B cell (primary cell): ENCODE data around the gene ACAD10. TPM values are rescaled to one million over a fixed set of nuclear protein-coding genes. Genes with fewer than 3 reads are reported as not detected.

Experiments
- ATAC-seq: fragments of 200-7000 bp; cut with Tn5 transposase; one replicate; pipeline ENCODE4 v1.10.0; 2021; ENCODE audit warnings: low read depth, mild to moderate bottlenecking, moderate number of reproducible peaks, moderate library complexity
- CTCF ChIA-PET: fragments of 350-600 bp; sonication (Branson Sonifier 250); formaldehyde crosslinking; loops from one replicate; lab custom pipeline; 2021; ENCODE audit warnings: antibody characterized with exemption, inconsistent platforms; lab: Charles Lee
- POLR2A ChIA-PET: fragments of 350-600 bp; sonication (Branson Sonifier 250); formaldehyde crosslinking; loops from one replicate; lab custom pipeline; 2021; ENCODE audit warnings: antibody characterized with exemption; lab: Charles Lee
- DNase-seq: peaks from one replicate; pipeline ENCODE4 v3.0.0; 2013
- H2AFZ ChIP-seq: 2 replicates; pipeline ENCODE4 v1.6.1; 2012; ENCODE audit warnings: mild to moderate bottlenecking, low read depth, low read length; ENCODE audit not compliant: insufficient read depth, poor library complexity, severe bottlenecking
- H3K27ac ChIP-seq, 2 donors: 1 replicate in 1 of 2; 2 replicates in 1 of 2; pipeline ENCODE4 v1.5.1; 2012 to 2013; ENCODE audit warnings: low read length in 2 of 2, mild to moderate bottlenecking in 2 of 2, moderate library complexity in 1 of 2
- H3K27me3 ChIP-seq, 4 experiments: fragments of 200-600 bp in 1 of 4; sonication (generic) in 1 of 4; replicated peaks in 1 of 4; 1 replicate in 2 of 4; 2 replicates in 2 of 4; pipeline versions ENCODE4 v1.6.1 to v1.7.0; 2013 to 2016; ENCODE audit warnings: low read length in 3 of 4, mild to moderate bottlenecking in 2 of 4, mixed read lengths in 1 of 4, moderate library complexity in 1 of 4; ENCODE audit not compliant: insufficient read depth in 4 of 4, control insufficient read depth in 3 of 4; ENCODE audit errors: control extremely low read depth in 1 of 4
- H3K36me3 ChIP-seq, 2 experiments: replicated peaks in 1 of 2; 1 replicate in 1 of 2; 2 replicates in 1 of 2; pipeline versions ENCODE4 v1.6.1 to v1.7.1; 2013; ENCODE audit warnings: low read length in 1 of 2; ENCODE audit not compliant: insufficient read depth in 2 of 2, control insufficient read depth in 1 of 2; ENCODE audit errors: control extremely low read depth in 1 of 2, extremely low read depth in 1 of 2
- H3K4me1 ChIP-seq, 2 donors: fragments of 200-600 bp in 1 of 2; sonication (generic) in 1 of 2; 1 replicate in 1 of 2; 2 replicates in 1 of 2; pipeline versions ENCODE4 v1.5.1 to v1.6.1; 2013 to 2017; ENCODE audit warnings: low read length in 2 of 2; ENCODE audit not compliant: control insufficient read depth in 2 of 2, insufficient read depth in 2 of 2
- H3K4me2 ChIP-seq: replicated peaks from 2 replicates; pipeline ENCODE3; 2012; ENCODE audit warnings: mild to moderate bottlenecking, low read depth, low read length; ENCODE audit not compliant: poor library complexity, severe bottlenecking
- H3K4me3 ChIP-seq, 5 experiments: fragments of 200-600 bp in 1 of 5; sonication (generic) in 1 of 5; 1 replicate in 3 of 5; 2 replicates in 2 of 5; pipeline versions ENCODE4 v1.5.1 to v1.7.0; 2011 to 2016; ENCODE audit warnings: low read length in 4 of 5, mild to moderate bottlenecking in 4 of 5, low read depth in 2 of 5, control low read depth in 1 of 5, moderate library complexity in 1 of 5; ENCODE audit not compliant: insufficient read depth in 1 of 5; ENCODE audit errors: control extremely low read depth in 1 of 5, extremely low read depth in 1 of 5
- H3K79me2 ChIP-seq: fragments of 200-600 bp; sonication (generic); one replicate; pipeline ENCODE4 v1.6.0; 2016; ENCODE audit warnings: low read length; ENCODE audit not compliant: control insufficient read depth, insufficient read depth
- H3K9ac ChIP-seq: fragments of 200-600 bp; sonication (generic); 2 replicates; pipeline ENCODE4 v1.6.1; 2017; ENCODE audit warnings: mild to moderate bottlenecking, low read length, moderate library complexity
- H3K9me3 ChIP-seq, 3 donors: one replicate each; pipeline versions ENCODE4 v1.6.1 to v1.7.1; 2013; ENCODE audit warnings: low read length in 2 of 3; ENCODE audit not compliant: control insufficient read depth in 2 of 3, insufficient read depth in 1 of 3; ENCODE audit errors: control extremely low read depth in 1 of 3
- H4K20me1 ChIP-seq: 2 replicates; pipeline ENCODE4 v1.6.0; 2012; ENCODE audit warnings: mild to moderate bottlenecking, low read length; ENCODE audit not compliant: insufficient read depth, control insufficient read depth, poor library complexity, severe bottlenecking
- H3K27ac Mint-ChIP-seq: one replicate; pipeline ENCODE4 v1.8.0; 2021; ENCODE audit warnings: mixed read lengths
- H3K27me3 Mint-ChIP-seq: one replicate; pipeline ENCODE4 v1.8.0; 2021; ENCODE audit warnings: mixed read lengths
- H3K4me1 Mint-ChIP-seq: one replicate; pipeline ENCODE4 v1.8.0; 2021; ENCODE audit warnings: mixed read lengths
- H3K4me3 Mint-ChIP-seq: one replicate; pipeline ENCODE4 v1.8.0; 2021; ENCODE audit warnings: mixed read lengths
- H3K9me3 Mint-ChIP-seq: one replicate; pipeline ENCODE4 v1.8.0; 2022; ENCODE audit warnings: mixed read lengths; ENCODE audit not compliant: insufficient read depth
- EZH2 ChIP-seq: IDR thresholded peaks from 2 replicates; pipeline ENCODE4 v1.6.1; 2012; ENCODE audit warnings: borderline replicate concordance, low read depth, mild to moderate bottlenecking, moderate library complexity, low read length; ENCODE audit not compliant: insufficient read depth, poor library complexity, severe bottlenecking
- WGBS: methylation state at CpG from one replicate; pipeline ENCODE4 v1.1.5; 2013; ENCODE audit warnings: missing lambda C conversion rate; ENCODE audit not compliant: insufficient coverage; 5-methylcytosine and 5-hydroxymethylcytosine counted together
- intact Hi-C: fragments of 100-400 bp; cut with micrococcal nuclease; formaldehyde crosslinking; loops from one replicate; pipeline ENCODE4 v1.10.0; 2022
- polyA plus RNA-seq: library from polyadenylated mRNA; depleted of rRNA; stranded (reverse); fragments of >200 nt; gene quantifications from 2 replicates; pipeline ENCODE4 v1.2.3, GENCODE V29; 2012
- total RNA-seq, 2 donors: library from RNA; stranded (reverse); fragments of 120-200 nt in 1 of 2; gene quantifications; 1 replicate in 1 of 2; 2 replicates in 1 of 2; pipeline versions ENCODE4 v1.2.3 to v1.2.4, GENCODE V29; 2013 to 2022
- TF ChIP-seq, protein P1 (sequence below): fragments of 200-600 bp; IDR thresholded peaks from one replicate; pipeline ENCODE4 v1.8.0; 2022; ENCODE audit warnings: antibody characterized with exemption, mild to moderate bottlenecking

ACAD10 gene
- total and polyA plus RNA-seq, 2 donors (not counting 1 experiment from before 2014, with no cell fraction given), result 38.1 to 48.6 TPM

DNA sequence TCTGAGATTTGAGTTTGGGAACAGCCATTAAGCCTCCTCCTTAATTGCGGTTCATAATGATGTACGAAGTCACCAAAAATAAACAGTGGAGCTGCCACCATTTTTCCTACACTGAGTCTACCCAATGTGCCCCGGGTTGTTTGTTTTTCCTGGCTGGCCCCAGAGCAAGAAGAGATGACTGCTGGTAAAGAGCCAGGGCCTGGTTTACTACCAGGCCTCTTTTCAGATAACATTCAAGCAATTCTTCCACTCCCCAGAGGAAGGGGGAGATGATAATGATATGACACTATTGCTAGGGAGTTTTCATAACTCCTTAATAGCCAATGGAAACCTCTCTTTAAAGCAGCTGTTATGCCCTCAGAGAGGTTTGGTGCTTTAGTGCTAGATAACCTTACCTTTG lies 42.4 kb upstream of the ACAD10 start:
- ATAC-seq (no peak), DNase-seq (no peak)
- 100% methylated on average over 2 of the region's 3 CpGs for WGBS
- H3K9me3 Mint-ChIP-seq, result no peaks in the 10 kb centered on the region
- Histone ChIP-seq H3K27me3 (no peaks in the 10 kb centered on the region), H3K4me2 (no peak overlapping the region), H3K36me3 (peaks cover 14 to 59% of the 10 kb centered on the region in 2 experiments), H3K4me3 (no peak overlapping the region), H3K9ac (no peak overlapping the region), H2AFZ (no peak overlapping the region), H3K27ac (no peak overlapping the region), H3K4me1 (no peaks in the 10 kb centered on the region), H4K20me1 (no peaks in the 10 kb centered on the region), H3K9me3 (no peaks in the 10 kb centered on the region), H3K79me2 (no peaks in the 10 kb centered on the region)
- ChIA-PET CTCF (no interaction called here), POLR2A (no interaction called here)
- no peaks in the 10 kb centered on the region for H3K4me1 Mint-ChIP-seq
- intact Hi-C loops, result no loop called here
- no peaks in the 10 kb centered on the region for H3K27me3 Mint-ChIP-seq
- no peak overlapping the region for H3K27ac Mint-ChIP-seq
- H3K4me3 Mint-ChIP-seq, result no peak overlapping the region
- TF ChIP-seq EZH2, result no peak
- TF ChIP-seq, protein P1, sequence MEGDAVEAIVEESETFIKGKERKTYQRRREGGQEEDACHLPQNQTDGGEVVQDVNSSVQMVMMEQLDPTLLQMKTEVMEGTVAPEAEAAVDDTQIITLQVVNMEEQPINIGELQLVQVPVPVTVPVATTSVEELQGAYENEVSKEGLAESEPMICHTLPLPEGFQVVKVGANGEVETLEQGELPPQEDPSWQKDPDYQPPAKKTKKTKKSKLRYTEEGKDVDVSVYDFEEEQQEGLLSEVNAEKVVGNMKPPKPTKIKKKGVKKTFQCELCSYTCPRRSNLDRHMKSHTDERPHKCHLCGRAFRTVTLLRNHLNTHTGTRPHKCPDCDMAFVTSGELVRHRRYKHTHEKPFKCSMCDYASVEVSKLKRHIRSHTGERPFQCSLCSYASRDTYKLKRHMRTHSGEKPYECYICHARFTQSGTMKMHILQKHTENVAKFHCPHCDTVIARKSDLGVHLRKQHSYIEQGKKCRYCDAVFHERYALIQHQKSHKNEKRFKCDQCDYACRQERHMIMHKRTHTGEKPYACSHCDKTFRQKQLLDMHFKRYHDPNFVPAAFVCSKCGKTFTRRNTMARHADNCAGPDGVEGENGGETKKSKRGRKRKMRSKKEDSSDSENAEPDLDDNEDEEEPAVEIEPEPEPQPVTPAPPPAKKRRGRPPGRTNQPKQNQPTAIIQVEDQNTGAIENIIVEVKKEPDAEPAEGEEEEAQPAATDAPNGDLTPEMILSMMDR, result no peak

- no peak overlapping the region for H3K4me2 ChIP-seq
- no peaks in the 10 kb centered on the region for H4K20me1 ChIP-seq
- H3K9ac ChIP-seq, result no peak overlapping the region
- H3K36me3 ChIP-seq, result peaks cover 12 to 67% of the 10 kb centered on the region in 2 experiments
- TF ChIP-seq, protein P1, result no peak
- no peak for TF ChIP-seq EZH2
- H3K4me1 ChIP-seq, result no peaks in the 10 kb centered on the region
- ChIA-PET POLR2A (no interaction called here), CTCF (no interaction called here)
- no peak overlapping the region for H2AFZ ChIP-seq
- H3K27ac ChIP-seq, result no peak overlapping the region
- ATAC-seq, result no peak
- no peak overlapping the region for H3K27ac Mint-ChIP-seq
- no peak overlapping the region for H3K4me3 Mint-ChIP-seq
- no peaks in the 10 kb centered on the region for H3K4me1 Mint-ChIP-seq
- H3K9me3 ChIP-seq, result no peaks in the 10 kb centered on the region
- WGBS, result 100% methylated on average over 5 of the region's 5 CpGs
- no peak overlapping the region for H3K4me3 ChIP-seq
- no peak for DNase-seq
- no peaks in the 10 kb centered on the region for H3K27me3 ChIP-seq
- H3K79me2 ChIP-seq, result no peaks in the 10 kb centered on the region
- H3K9me3 Mint-ChIP-seq, result no peaks in the 10 kb centered on the region
- intact Hi-C loops, result no loop called here
- no peaks in the 10 kb centered on the region for H3K27me3 Mint-ChIP-seq
Observed at GRCh38 chr12:111645433-111645832, 40.4 kb upstream of the ACAD10 start.
